Kidney (tissue), 14 donors: Measurements from ENCODE around the gene ZNF471. TPM values are rescaled to one million over a fixed set of nuclear protein-coding genes. Genes with fewer than 3 reads are reported as not detected.

Experiments used
- DNase-seq, 5 donors: peaks; one replicate each; pipeline ENCODE4 v3.0.0-alpha.2; 2013 to 2020
- FAIRE-seq: peaks from 2 replicates; lab custom pipeline; 2012; peaks lifted over from hg19 to GRCh38; lab: Jason Lieb, UNC
- H3K27ac ChIP-seq, 2 donors: one replicate each; pipeline ENCODE4 v1.7.0; 2013; ENCODE audit warnings: low read depth in 2 of 2, low read length in 2 of 2, inconsistent platforms in 1 of 2
- H3K27me3 ChIP-seq: one replicate; pipeline ENCODE4 v1.7.1; 2013; ENCODE audit warnings: low read length, inconsistent platforms; ENCODE audit not compliant: control insufficient read depth, insufficient read depth
- H3K36me3 ChIP-seq, 3 donors: one replicate each; pipeline versions ENCODE4 v1.7.0 to v1.7.1; 2013; ENCODE audit warnings: low read length in 3 of 3, control low read depth in 1 of 3, inconsistent platforms in 1 of 3; ENCODE audit not compliant: insufficient read depth in 3 of 3, control insufficient read depth in 2 of 3
- H3K4me1 ChIP-seq, 3 donors: one replicate each; pipeline versions ENCODE4 v1.7.0 to v1.7.1; 2013; ENCODE audit warnings: low read length in 3 of 3, inconsistent platforms in 1 of 3, low read depth in 1 of 3; ENCODE audit not compliant: control insufficient read depth in 2 of 3, insufficient read depth in 2 of 3
- H3K4me3 ChIP-seq, 3 donors: one replicate each; pipeline versions ENCODE4 v1.7.0 to v1.8.1; 2013; ENCODE audit warnings: low read length in 3 of 3, control low read depth in 1 of 3, inconsistent platforms in 1 of 3
- H3K9ac ChIP-seq, 3 donors: one replicate each; pipeline versions ENCODE4 v1.7.0 to v1.7.1; 2013; ENCODE audit warnings: low read length in 3 of 3, control low read depth in 1 of 3, inconsistent platforms in 1 of 3
- H3K9me3 ChIP-seq, 3 donors: one replicate each; pipeline versions ENCODE4 v1.7.0 to v1.7.1; 2013; ENCODE audit warnings: low read length in 3 of 3, control low read depth in 1 of 3, inconsistent platforms in 1 of 3; ENCODE audit not compliant: control insufficient read depth in 2 of 3, insufficient read depth in 1 of 3
- intact Hi-C: fragments of 100-400 bp; cut with DNase I; formaldehyde crosslinking; loops from one replicate; pipeline ENCODE4 v1.11.1; 2022
- polyA plus RNA-seq: library from polyadenylated mRNA; stranded (reverse); fragments of 350-450 nt; fragmentation: Illumina TruSeq; extraction: RNeasy Lipid Tissue Mini Kit (QIAGEN cat#74804); gene quantifications from one replicate; pipeline ENCODE4 v1.2.3, GENCODE V29; 2014; ENCODE audit warnings: low read depth, low replicate concordance; ENCODE audit not compliant: insufficient read depth
- total RNA-seq: library from RNA; stranded (reverse); fragmentation: NEBNext Ultra II Directional; extraction: Animal tissue kit (Norgen Biotek cat#: 25700); gene quantifications from one replicate; pipeline ENCODE4 v1.2.1, GENCODE V29; 2021
- TF ChIP-seq, protein P1 (sequence below): IDR thresholded peaks from 3 replicates; pipeline ENCODE4 v1.5.1; 2012; ENCODE audit warnings: mild to moderate bottlenecking, moderate library complexity, borderline replicate concordance; ENCODE audit not compliant: insufficient read depth; ENCODE audit errors: extremely low read depth
- donor health status: control.
- donor health status: control.
- donor health status: control.
- donor health status: control.
- donor health status: control.
- donor health status: DM: yes; HTN: yes; CAD: no.
- donor health status: Normal renal cell carcinoma (clear cell type).

The ZNF471 gene
- total and polyA plus RNA-seq, 2 donors from 2014 or later = 2.6 to 9.3 TPM

DNA sequence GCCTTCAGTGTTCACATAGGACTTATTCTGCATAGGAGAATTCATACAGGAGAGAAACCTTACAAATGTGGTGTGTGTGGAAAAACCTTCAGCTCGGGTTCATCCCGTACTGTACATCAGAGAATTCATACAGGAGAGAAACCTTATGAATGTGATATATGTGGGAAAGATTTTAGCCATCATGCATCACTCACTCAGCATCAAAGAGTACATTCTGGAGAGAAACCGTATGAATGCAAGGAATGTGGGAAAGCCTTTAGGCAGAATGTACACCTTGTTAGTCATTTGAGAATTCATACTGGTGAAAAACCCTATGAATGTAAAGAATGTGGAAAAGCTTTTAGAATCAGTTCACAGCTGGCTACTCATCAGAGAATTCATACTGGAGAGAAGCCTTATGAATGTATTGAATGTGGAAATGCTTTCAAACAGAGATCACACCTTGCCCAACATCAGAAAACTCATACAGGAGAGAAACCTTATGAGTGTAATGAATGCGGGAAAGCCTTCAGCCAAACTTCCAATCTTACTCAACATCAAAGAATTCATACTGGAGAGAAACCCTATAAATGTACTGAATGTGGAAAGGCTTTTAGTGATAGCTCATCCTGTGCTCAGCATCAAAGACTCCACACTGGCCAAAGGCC, 17.7 kb downstream of the ZNF471 start:
- Histone ChIP-seq H3K36me3 (peaks cover 4 to 37% (median 7%) of the 10 kb centered on the region in 3 donors), H3K9me3 (peaks cover 10 to 89% (median 56%) of the 10 kb centered on the region in 3 donors), H3K4me3 (peak overlapping the region in 2 of 3 donors; percentile 3 to 13), H3K9ac (no peak overlapping the region), H3K27me3 (no peaks in the 10 kb centered on the region), H3K27ac (no peak overlapping the region), H3K4me1 (no peaks in the 10 kb centered on the region)
- TF ChIP-seq, protein P1, sequence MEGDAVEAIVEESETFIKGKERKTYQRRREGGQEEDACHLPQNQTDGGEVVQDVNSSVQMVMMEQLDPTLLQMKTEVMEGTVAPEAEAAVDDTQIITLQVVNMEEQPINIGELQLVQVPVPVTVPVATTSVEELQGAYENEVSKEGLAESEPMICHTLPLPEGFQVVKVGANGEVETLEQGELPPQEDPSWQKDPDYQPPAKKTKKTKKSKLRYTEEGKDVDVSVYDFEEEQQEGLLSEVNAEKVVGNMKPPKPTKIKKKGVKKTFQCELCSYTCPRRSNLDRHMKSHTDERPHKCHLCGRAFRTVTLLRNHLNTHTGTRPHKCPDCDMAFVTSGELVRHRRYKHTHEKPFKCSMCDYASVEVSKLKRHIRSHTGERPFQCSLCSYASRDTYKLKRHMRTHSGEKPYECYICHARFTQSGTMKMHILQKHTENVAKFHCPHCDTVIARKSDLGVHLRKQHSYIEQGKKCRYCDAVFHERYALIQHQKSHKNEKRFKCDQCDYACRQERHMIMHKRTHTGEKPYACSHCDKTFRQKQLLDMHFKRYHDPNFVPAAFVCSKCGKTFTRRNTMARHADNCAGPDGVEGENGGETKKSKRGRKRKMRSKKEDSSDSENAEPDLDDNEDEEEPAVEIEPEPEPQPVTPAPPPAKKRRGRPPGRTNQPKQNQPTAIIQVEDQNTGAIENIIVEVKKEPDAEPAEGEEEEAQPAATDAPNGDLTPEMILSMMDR = no peak
- no peak for DNase-seq
- FAIRE-seq = no peak
- intact Hi-C loops = no loop called here

DNA sequence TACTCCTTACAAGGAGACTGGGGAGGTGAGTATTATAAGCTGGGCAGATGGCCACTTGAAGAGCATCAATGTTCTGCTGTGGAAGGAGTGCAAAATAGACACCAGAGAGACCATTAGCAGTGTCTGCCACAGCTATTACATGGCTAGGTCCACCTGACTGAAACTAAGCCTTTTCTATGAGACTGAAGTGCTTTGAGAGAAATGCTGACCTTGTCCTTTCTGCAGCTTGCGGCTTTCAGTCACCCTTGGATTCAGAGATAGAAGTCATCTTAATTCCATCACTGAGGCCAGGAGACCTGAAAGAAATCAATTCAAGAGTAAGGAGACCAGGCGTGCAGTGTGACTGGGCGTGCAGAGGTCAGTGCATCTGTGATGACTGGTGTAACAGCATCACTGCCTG, 29.8 kb downstream of the ZNF471 start:
- FAIRE-seq = no peak
- Histone ChIP-seq H3K9ac (no peak overlapping the region), H3K27me3 (no peaks in the 10 kb centered on the region), H3K27ac (no peak overlapping the region), H3K9me3 (peaks cover 4 to 49% (median 9%) of the 10 kb centered on the region in 3 donors), H3K36me3 (peaks cover 3 to 11% (median 7%) of the 10 kb centered on the region in 3 donors), H3K4me3 (peak overlapping the region in 2 of 3 donors; percentile 73 to 84), H3K4me1 (peaks cover 0 to 10% (median 7%) of the 10 kb centered on the region in 3 donors)
- no peak for DNase-seq
- intact Hi-C loops = no loop called here
- TF ChIP-seq, protein P1 = no peak

DNA sequence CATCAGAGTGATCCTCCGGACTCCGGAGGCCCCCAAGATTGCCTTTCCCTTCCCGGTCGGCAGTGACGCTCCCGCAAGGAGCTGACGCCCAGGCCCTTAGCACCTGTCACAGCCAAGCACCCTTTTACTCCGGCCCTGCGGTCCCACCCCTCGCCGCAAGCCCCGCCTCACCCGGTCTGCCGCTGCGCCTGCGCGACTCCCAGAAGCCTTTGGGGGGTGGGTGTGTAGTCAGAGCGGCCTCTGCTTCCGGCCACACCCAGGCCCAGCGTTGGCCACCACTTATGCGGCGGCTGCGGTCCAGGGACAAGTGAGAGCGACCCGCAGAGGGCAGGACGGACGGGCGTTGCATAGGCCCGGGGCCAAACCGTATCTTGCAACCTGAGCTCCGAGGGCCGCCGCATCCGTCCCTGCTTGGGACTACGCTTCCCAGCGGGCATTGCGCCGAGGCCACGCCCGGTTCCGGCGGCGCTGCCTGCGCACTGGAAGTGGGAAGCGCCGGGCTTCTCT, 30.7 kb downstream of the ZNF471 start:
- intact Hi-C loops = no loop called here
- Histone ChIP-seq H3K27me3 (no peaks in the 10 kb centered on the region), H3K9me3 (peaks cover 4 to 43% (median 6%) of the 10 kb centered on the region in 3 donors), H3K36me3 (peaks cover 3 to 11% (median 7%) of the 10 kb centered on the region in 3 donors), H3K4me1 (peaks cover 0 to 10% (median 7%) of the 10 kb centered on the region in 3 donors), H3K9ac (peak overlapping the region; percentile 54 to 66 (median 64)), H3K27ac (peak overlapping the region; percentile 92 to 95), H3K4me3 (peak overlapping the region; percentile 67 to 84 (median 73))
- DNase-seq (peak; percentile 94 to 98 (median 96)), FAIRE-seq (no peak)
- TF ChIP-seq, protein P1 = no peak
